ENCODE results near the gene SMCO4. TPM values are rescaled to one million over a fixed set of nuclear protein-coding genes. Genes with fewer than 3 reads are reported as not detected.
A peak's percentile ranks its signal among the peaks of the same experiment; 100 is the strongest.

Gene SMCO4
- total and polyA plus RNA-seq, 2 experiments from 2014 or later: 42.2 to 49.0 TPM

DNA sequence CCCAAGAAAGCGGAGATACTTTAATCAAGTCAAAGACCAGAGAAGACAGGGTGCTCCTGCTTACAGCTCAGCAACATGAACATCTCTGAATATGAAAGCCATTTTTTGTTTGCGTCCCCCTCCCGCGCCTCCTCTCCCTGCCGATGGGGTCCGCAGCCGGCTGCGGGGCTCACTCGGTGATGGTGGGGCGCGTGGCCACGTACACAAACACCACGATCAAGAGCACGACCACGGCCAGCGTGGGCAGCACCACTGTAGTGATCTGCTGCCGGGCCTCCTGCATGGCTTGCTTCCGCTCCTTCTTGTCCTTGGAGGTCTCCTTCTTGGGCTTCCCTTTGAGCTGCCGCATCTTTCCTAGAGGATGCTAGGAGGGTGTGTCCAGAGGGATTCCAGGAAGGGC is 64.3 kb downstream of the SMCO4 start:
- Histone ChIP-seq H3K4me1 (ENCODE audit: insufficient read depth) (peaks cover 27% of the 10 kb centered on the region), H3K4me2 (peak overlapping the region; percentile 58; the same call in 1 of the 2 replicates), H3K27ac (ENCODE audit: low read depth) (peak overlapping the region; percentile 79; the same call in 1 of the 2 replicates), H3K4me3 (no peak overlapping the region), H3K27me3 (ENCODE audit: insufficient read depth) (no peaks in the 10 kb centered on the region), H3F3A (replicated peaks; ENCODE audit: low read depth) (peaks cover 5% of the 10 kb centered on the region; the same call in 1 of the 2 replicates), H3K36me3 (ENCODE audit: insufficient read depth) (no peaks in the 10 kb centered on the region), H2AFZ (no peak overlapping the region), H4K20me1 (replicated peaks; ENCODE audit: insufficient read depth) (no peaks in the 10 kb centered on the region), H3K9me2 (ENCODE audit: insufficient read depth) (0 out of 2 replicates have a peak, but pooled peaks cover 5% of the 10 kb centered on the region), H3K79me2 (replicated peaks; ENCODE audit: insufficient read depth) (no peaks in the 10 kb centered on the region)
- TF ChIP-seq, protein P1, sequence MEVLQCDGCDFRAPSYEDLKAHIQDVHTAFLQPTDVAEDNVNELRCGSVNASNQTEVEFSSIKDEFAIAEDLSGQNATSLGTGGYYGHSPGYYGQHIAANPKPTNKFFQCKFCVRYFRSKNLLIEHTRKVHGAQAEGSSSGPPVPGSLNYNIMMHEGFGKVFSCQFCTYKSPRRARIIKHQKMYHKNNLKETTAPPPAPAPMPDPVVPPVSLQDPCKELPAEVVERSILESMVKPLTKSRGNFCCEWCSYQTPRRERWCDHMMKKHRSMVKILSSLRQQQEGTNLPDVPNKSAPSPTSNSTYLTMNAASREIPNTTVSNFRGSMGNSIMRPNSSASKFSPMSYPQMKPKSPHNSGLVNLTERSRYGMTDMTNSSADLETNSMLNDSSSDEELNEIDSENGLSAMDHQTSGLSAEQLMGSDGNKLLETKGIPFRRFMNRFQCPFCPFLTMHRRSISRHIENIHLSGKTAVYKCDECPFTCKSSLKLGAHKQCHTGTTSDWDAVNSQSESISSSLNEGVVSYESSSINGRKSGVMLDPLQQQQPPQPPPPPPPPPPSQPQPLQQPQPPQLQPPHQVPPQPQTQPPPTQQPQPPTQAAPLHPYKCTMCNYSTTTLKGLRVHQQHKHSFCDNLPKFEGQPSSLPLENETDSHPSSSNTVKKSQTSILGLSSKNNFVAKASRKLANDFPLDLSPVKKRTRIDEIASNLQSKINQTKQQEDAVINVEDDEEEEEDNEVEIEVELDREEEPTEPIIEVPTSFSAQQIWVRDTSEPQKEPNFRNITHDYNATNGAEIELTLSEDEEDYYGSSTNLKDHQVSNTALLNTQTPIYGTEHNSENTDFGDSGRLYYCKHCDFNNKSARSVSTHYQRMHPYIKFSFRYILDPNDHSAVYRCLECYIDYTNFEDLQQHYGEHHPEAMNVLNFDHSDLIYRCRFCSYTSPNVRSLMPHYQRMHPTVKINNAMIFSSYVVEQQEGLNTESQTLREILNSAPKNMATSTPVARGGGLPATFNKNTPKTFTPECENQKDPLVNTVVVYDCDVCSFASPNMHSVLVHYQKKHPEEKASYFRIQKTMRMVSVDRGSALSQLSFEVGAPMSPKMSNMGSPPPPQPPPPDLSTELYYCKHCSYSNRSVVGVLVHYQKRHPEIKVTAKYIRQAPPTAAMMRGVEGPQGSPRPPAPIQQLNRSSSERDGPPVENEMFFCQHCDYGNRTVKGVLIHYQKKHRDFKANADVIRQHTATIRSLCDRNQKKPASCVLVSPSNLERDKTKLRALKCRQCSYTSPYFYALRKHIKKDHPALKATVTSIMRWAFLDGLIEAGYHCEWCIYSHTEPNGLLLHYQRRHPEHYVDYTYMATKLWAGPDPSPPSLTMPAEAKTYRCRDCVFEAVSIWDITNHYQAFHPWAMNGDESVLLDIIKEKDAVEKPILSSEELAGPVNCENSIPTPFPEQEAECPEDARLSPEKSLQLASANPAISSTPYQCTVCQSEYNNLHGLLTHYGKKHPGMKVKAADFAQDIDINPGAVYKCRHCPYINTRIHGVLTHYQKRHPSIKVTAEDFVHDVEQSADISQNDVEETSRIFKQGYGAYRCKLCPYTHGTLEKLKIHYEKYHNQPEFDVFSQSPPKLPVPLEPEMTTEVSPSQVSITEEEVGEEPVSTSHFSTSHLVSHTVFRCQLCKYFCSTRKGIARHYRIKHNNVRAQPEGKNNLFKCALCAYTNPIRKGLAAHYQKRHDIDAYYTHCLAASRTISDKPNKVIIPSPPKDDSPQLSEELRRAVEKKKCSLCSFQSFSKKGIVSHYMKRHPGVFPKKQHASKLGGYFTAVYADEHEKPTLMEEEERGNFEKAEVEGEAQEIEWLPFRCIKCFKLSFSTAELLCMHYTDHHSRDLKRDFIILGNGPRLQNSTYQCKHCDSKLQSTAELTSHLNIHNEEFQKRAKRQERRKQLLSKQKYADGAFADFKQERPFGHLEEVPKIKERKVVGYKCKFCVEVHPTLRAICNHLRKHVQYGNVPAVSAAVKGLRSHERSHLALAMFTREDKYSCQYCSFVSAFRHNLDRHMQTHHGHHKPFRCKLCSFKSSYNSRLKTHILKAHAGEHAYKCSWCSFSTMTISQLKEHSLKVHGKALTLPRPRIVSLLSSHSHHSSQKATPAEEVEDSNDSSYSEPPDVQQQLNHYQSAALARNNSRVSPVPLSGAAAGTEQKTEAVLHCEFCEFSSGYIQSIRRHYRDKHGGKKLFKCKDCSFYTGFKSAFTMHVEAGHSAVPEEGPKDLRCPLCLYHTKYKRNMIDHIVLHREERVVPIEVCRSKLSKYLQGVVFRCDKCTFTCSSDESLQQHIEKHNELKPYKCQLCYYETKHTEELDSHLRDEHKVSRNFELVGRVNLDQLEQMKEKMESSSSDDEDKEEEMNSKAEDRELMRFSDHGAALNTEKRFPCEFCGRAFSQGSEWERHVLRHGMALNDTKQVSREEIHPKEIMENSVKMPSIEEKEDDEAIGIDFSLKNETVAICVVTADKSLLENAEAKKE (CRISPR knock-in tag; IDR thresholded peaks at IDR 0.05): no peak
- TF ChIP-seq POLR2AphosphoS5 (IDR thresholded peaks at IDR 0.05; ENCODE audit: low read depth) (no peak), EZH2phosphoT487 (IDR thresholded peaks at IDR 0.05; ENCODE audit: unreplicated experiment) (no peak), NANOG (IDR thresholded peaks at IDR 0.05; ENCODE audit: borderline replicate concordance) (no peak), JUNB (IDR thresholded peaks at IDR 0.05; ENCODE audit: unreplicated experiment) (no peak), ZNF114 (CRISPR knock-in tag; IDR thresholded peaks at IDR 0.05) (no peak)
- TF ChIP-seq, protein P2, sequence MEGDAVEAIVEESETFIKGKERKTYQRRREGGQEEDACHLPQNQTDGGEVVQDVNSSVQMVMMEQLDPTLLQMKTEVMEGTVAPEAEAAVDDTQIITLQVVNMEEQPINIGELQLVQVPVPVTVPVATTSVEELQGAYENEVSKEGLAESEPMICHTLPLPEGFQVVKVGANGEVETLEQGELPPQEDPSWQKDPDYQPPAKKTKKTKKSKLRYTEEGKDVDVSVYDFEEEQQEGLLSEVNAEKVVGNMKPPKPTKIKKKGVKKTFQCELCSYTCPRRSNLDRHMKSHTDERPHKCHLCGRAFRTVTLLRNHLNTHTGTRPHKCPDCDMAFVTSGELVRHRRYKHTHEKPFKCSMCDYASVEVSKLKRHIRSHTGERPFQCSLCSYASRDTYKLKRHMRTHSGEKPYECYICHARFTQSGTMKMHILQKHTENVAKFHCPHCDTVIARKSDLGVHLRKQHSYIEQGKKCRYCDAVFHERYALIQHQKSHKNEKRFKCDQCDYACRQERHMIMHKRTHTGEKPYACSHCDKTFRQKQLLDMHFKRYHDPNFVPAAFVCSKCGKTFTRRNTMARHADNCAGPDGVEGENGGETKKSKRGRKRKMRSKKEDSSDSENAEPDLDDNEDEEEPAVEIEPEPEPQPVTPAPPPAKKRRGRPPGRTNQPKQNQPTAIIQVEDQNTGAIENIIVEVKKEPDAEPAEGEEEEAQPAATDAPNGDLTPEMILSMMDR (conservative IDR thresholded peaks at IDR 0.05; ENCODE audit: low read depth in 2 of 2): no peak
- TF ChIP-seq, protein P3, sequence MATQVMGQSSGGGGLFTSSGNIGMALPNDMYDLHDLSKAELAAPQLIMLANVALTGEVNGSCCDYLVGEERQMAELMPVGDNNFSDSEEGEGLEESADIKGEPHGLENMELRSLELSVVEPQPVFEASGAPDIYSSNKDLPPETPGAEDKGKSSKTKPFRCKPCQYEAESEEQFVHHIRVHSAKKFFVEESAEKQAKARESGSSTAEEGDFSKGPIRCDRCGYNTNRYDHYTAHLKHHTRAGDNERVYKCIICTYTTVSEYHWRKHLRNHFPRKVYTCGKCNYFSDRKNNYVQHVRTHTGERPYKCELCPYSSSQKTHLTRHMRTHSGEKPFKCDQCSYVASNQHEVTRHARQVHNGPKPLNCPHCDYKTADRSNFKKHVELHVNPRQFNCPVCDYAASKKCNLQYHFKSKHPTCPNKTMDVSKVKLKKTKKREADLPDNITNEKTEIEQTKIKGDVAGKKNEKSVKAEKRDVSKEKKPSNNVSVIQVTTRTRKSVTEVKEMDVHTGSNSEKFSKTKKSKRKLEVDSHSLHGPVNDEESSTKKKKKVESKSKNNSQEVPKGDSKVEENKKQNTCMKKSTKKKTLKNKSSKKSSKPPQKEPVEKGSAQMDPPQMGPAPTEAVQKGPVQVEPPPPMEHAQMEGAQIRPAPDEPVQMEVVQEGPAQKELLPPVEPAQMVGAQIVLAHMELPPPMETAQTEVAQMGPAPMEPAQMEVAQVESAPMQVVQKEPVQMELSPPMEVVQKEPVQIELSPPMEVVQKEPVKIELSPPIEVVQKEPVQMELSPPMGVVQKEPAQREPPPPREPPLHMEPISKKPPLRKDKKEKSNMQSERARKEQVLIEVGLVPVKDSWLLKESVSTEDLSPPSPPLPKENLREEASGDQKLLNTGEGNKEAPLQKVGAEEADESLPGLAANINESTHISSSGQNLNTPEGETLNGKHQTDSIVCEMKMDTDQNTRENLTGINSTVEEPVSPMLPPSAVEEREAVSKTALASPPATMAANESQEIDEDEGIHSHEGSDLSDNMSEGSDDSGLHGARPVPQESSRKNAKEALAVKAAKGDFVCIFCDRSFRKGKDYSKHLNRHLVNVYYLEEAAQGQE (IDR thresholded peaks at IDR 0.05; ENCODE audit: unreplicated experiment): no peak
- peaks cover 13% of the 10 kb centered on the region for H3K27me3 Mint-ChIP-seq (ENCODE audit: insufficient read depth, low read depth, poor library complexity)
- H3K9me3 Mint-ChIP-seq: no peaks in the 10 kb centered on the region; the same call in 2 of the 3 replicates
- no peak overlapping the region for H3K27ac Mint-ChIP-seq
- H3K36me3 Mint-ChIP-seq (ENCODE audit: low read depth): peaks cover 28% of the 10 kb centered on the region
- no peak for ATAC-seq
- peaks cover 58% of the 10 kb centered on the region for H3K4me1 Mint-ChIP-seq
- no peak for DNase-seq (ENCODE audit: low spot score)
- peak overlapping the region; percentile 7; the same call in 1 of the 3 replicates for H3K4me3 Mint-ChIP-seq

All from GM23338 (cell line).